AG10803 (cell line): ENCODE results near the gene PCDHB3.
"Not testable (repeated sequence)": the region's sequence is repeated elsewhere in the genome, so short reads cannot be mapped to it uniquely, and the experiment has no call there.

ENCODE experiments used
- DNase-seq: peaks from one replicate; pipeline ENCODE4 v3.0.0; 2010; ENCODE audit warnings: low read depth
- H3K4me3 ChIP-seq: 2 replicates; pipeline ENCODE4 v1.5.1; 2011; ENCODE audit warnings: mild to moderate bottlenecking, low read length, control low read depth
- CTCF ChIP-seq: conservative IDR thresholded peaks from 2 replicates; pipeline ENCODE4 v1.5.1; 2011; ENCODE audit warnings: mild to moderate bottlenecking, low read length, control low read depth, inconsistent platforms

Gene PCDHB3

DNA sequence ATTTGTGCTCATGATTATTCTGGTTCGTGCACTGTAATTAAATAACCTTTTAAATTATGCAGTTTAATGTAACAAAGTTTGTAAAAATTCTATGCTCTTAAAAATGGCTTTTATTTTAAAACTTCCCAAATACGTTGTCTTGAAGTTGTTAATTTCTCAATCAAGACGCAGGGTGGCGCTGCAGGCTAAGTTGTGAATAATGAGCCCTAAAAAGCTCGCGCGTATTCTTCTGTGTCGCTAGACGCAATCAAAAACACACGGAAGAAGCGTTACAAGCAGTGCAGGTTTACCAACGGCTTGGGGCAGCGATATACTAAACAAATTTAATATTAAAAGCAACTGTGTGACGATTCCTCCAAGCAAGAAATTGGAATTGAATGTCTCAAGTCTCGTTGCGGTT lies 21.3 kb downstream of the PCDHB3 start, which contains the start of gene PCDHB4:
Gene PCDHB4 (plus strand): TSS at position 256 of the 400 bp plus-strand sequence. CDS start 181 bp downstream, outside the sequence.
- peak; percentile 17; the same call in 1 of the 2 replicates for TF ChIP-seq CTCF

DNA sequence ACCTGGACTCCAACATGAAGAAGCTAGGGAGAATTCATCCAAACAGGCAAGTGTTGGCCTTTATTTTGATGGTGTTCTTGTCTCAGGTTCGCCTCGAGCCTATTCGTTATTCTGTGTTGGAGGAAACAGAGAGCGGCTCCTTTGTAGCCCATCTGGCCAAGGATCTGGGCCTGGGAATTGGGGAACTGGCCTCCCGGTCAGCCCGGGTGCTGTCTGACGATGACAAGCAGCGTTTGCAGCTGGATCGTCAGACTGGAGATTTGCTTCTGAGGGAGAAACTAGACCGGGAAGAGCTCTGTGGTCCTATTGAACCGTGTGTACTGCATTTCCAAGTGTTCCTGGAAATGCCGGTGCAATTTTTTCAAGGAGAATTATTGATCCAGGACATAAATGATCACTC lies 21.7 kb downstream of the PCDHB3 start:
- TF ChIP-seq CTCF: no peak
- peak overlapping the region; percentile 15; the same call in 1 of the 2 replicates for H3K4me3 ChIP-seq
- no peak for DNase-seq

More for the DNA sequence above, 21.3 kb downstream of the PCDHB3 start, which contains the start of gene PCDHB4:
- H3K4me3 ChIP-seq: peak within 1 kb of the TSS; percentile 15; the same call in 1 of the 2 replicates
- no peak for DNase-seq

DNA sequence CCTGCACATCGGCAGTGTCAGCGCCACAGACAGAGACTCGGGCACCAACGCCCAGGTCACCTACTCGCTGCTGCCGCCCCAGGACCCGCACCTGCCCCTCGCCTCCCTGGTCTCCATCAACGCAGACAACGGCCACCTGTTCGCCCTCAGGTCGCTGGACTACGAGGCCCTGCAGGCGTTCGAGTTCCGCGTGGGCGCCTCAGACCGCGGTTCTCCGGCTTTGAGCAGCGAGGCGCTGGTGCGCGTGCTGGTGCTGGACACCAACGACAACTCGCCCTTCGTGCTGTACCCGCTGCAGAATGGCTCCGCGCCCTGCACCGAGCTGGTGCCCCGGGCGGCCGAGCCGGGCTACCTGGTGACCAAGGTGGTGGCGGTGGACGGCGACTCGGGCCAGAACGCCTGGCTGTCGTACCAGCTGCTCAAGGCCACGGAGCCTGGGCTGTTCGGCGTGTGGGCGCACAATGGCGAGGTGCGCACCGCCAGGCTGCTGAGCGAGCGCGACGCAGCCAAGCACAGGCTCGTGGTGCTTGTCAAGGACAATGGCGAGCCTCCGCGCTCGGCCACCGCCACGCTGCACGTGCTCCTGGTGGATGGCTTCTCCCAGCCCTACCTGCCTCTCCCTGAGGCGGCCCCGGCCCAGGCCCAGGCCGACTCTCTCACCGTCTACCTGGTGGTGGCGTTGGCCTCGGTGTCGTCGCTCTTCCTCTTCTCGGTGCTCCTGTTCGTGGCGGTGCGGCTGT lies 23.3 kb downstream of the PCDHB3 start:
- H3K4me3 ChIP-seq, DNase-seq: not testable (repeated sequence)

GRCh38 chr5:141127305-141127704 lies 27.0 kb downstream of the PCDHB3 start:
- DNase-seq: no peak
- H3K4me3 ChIP-seq: no peak overlapping the region
- no peak for TF ChIP-seq CTCF

DNA sequence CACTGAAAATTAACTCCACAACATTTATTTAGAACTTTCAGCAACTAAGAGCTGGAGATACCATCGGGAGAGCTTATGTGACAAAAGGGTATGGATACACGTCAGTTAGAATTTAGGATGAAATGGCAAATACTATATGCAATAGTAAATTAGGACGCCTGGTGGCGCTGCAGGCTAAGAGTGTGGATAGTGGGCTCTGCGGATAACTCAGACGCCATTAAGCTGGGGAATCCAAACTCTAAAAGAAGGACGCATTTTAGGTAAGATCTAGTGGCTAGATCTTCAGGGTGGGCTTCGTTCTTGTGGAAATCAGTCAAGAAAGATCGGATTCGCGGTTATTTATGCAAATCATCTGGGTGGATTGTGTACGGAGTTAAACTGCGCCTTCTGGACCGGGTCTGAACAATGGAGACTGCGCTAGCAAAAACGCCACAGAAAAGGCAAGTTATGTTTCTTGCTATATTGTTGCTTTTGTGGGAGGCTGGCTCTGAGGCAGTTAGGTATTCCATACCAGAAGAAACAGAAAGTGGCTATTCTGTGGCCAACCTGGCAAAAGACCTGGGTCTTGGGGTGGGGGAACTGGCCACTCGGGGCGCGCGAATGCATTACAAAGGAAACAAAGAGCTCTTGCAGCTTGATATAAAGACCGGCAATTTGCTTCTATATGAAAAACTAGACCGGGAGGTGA lies 34.9 kb downstream of the PCDHB3 start, which contains the start of gene PCDHB5:
Gene PCDHB5 (plus strand): TSS at position 177 of the 688 bp plus-strand sequence. CDS start 229 bp downstream, at position 406.
- DNase-seq: peak; percentile 5
- H3K4me3 ChIP-seq: peak within 1 kb of the TSS; percentile 52
- TF ChIP-seq CTCF: peak; percentile 49

DNA sequence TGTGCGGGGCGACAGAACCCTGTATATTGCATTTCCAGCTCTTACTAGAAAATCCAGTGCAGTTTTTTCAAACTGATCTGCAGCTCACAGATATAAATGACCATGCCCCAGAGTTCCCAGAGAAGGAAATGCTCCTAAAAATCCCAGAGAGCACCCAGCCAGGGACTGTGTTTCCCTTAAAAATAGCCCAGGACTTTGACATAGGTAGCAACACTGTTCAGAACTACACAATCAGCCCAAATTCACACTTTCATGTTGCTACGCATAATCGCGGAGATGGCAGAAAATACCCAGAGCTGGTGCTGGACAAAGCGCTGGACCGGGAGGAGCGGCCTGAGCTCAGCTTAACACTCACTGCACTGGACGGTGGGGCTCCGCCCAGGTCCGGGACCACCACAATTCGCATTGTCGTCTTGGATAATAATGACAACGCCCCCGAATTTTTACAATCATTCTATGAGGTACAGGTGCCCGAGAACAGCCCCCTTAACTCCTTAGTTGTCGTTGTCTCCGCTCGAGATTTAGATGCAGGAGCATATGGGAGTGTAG lies 35.5 kb downstream of the PCDHB3 start:
- peak overlapping the region; percentile 52 for H3K4me3 ChIP-seq
- no peak for DNase-seq
- TF ChIP-seq CTCF: no peak

- H3K4me3 ChIP-seq, DNase-seq: not testable (repeated sequence)
Measured at GRCh38 chr5:141137346-141137745, 37.1 kb downstream of the PCDHB3 start.
